Karpas-422 (cell line): ENCODE data around the gene TMSB15C. TPM values are rescaled to one million over a fixed set of nuclear protein-coding genes. Genes with fewer than 3 reads are reported as not detected.

Experiments
- total RNA-seq: library from RNA; depleted of rRNA; stranded (reverse); fragments of >200 nt; shearing (Covaris generic); gene quantifications from 2 replicates; pipeline ENCODE4 v1.2.3, GENCODE V29; 2014; ENCODE audit warnings: low replicate concordance; rRNA removed

The TMSB15C gene
- total RNA-seq, 1 experiment from 2014 or later, result 6.1 TPM

Other genes starting within 250 kb of the TMSB15C start
- not detected in 2 replicates for gene RAB9B, start 244.0 kb downstream of the TMSB15C start, total RNA-seq
- 1.0 and 13.2 TPM in 2 replicates for gene TMSB15B, start 113.6 kb downstream of the TMSB15C start, total RNA-seq
- gene H2BW1, start 62.5 kb downstream of the TMSB15C start, total RNA-seq, result not detected in 2 replicates
- not detected in 2 replicates for gene H2BW2, start 36.3 kb downstream of the TMSB15C start, total RNA-seq
- gene ZCCHC18, start 36.3 kb upstream of the TMSB15C start, total RNA-seq, result 0.41 and 0.90 TPM in 2 replicates
- 2.2 and 5.8 TPM in 2 replicates for gene SLC25A53, start 80.8 kb upstream of the TMSB15C start, total RNA-seq
- 12.2 and 26.8 TPM in 2 replicates for gene FAM199X, start 90.2 kb upstream of the TMSB15C start, total RNA-seq
- not detected in 2 replicates for gene ESX1, start 178.7 kb upstream of the TMSB15C start, total RNA-seq